Right lobe of liver (tissue), 6 donors: ENCODE results near the gene MYO16. TPM values are rescaled to one million over a fixed set of nuclear protein-coding genes. Genes with fewer than 3 reads are reported as not detected.

Experiments used
- ATAC-seq, 4 donors: fragments of 200-7000 bp; cut with Tn5 transposase; one replicate each; pipeline ENCODE4 v1.9.1; 2020; ENCODE audit warnings: mild to moderate bottlenecking in 4 of 4, moderate library complexity in 4 of 4
- DNase-seq, 3 donors: peaks; one replicate each; pipeline ENCODE4 v3.0.0-alpha.2; 2020
- H3K27ac ChIP-seq, 3 donors: fragments of 200-600 bp; one replicate each; pipeline ENCODE4 v1.8.0; 2022
- H3K27me3 ChIP-seq, 2 donors: fragments of 200-600 bp; one replicate each; pipeline ENCODE4 v1.8.0; 2022
- H3K36me3 ChIP-seq, 4 donors: fragments of 200-600 bp; sonication (generic) in 1 of 4; one replicate each; pipeline versions ENCODE4 v1.5.1 to v1.8.0; 2017 to 2022; ENCODE audit warnings: control low read depth in 1 of 4
- H3K4me1 ChIP-seq, 4 donors: fragments of 200-600 bp; sonication (generic) in 1 of 4; one replicate each; pipeline versions ENCODE4 v1.5.1 to v1.8.0; 2017 to 2022; ENCODE audit warnings: control low read depth in 1 of 4
- H3K4me3 ChIP-seq, 3 donors: fragments of 200-600 bp; one replicate each; pipeline ENCODE4 v1.8.0; 2022
- H3K9me3 ChIP-seq, 4 donors: fragments of 200-600 bp; sonication (generic) in 1 of 4; one replicate each; pipeline versions ENCODE4 v1.5.1 to v1.8.0; 2017 to 2022; ENCODE audit warnings: control low read depth in 1 of 4
- CTCF ChIP-seq, 4 donors: fragments of 200-600 bp in 3 of 4; fragments of 450-650 bp in 1 of 4; IDR thresholded peaks; one replicate each; pipeline versions ENCODE4 v1.5.1 to v1.8.0; 2016 to 2022; ENCODE audit warnings: antibody characterized with exemption in 4 of 4, mild to moderate bottlenecking in 2 of 4
- POLR2A ChIP-seq: fragments of 450-650 bp; IDR thresholded peaks from one replicate; pipeline ENCODE4 v1.6.1; 2017; ENCODE audit warnings: antibody characterized with exemption, mild to moderate bottlenecking
- WGBS: methylation state at CpG from one replicate; pipeline ENCODE4 v1.1.6; 2018; ENCODE audit warnings: low coverage, low lambda C conversion rate; ENCODE audit not compliant: insufficient coverage; ENCODE audit errors: missing lambda C conversion rate; 5-methylcytosine and 5-hydroxymethylcytosine counted together
- intact Hi-C, 2 donors: fragments of 100-400 bp; cut with DNase I; formaldehyde crosslinking; loops; one replicate each; pipeline versions ENCODE4 v1.11.2 to v1.14.1; 2022
- total RNA-seq, 6 experiments: library from RNA; depleted of rRNA in 2 of 6; stranded (reverse); fragments of >200 nt in 2 of 6; fragmentation: NEBNext Ultra II Directional in 3 of 6; extraction: Animal tissue kit (Norgen Biotek cat#: 25700) in 3 of 6; gene quantifications; one replicate each; pipeline versions ENCODE4 v1.1.0 to v1.2.4, GENCODE V29; 2016 to 2023
- donor health status: DM: no; HTN: yes; CAD: no.
- donor health status: DM: no; HTN: no; CAD: no.
- donor health status: DM: no; HTN: no; CAD: no.
- donor health status: DM: no; HTN: yes; CAD: no.
- donor health status: DM: no; HTN: yes; CAD: no.

The MYO16 gene
- total RNA-seq, 6 experiments from 2014 or later: 0.43 to 2.7 (median 0.93) TPM

- H3K4me3 ChIP-seq: no peak overlapping the region
- no peaks in the 10 kb centered on the region for H3K27me3 ChIP-seq
- H3K4me1 ChIP-seq: no peaks in the 10 kb centered on the region
- intact Hi-C loops: no loop called here
- DNase-seq: no peak
- ATAC-seq: no peak
- WGBS: 42% methylated on average over 4 of the region's 8 CpGs
- H3K9me3 ChIP-seq: no peaks in the 10 kb centered on the region
- H3K27ac ChIP-seq: no peak overlapping the region
- TF ChIP-seq CTCF (IDR thresholded peaks at IDR 0.05): no peak
- no peaks in the 10 kb centered on the region for H3K36me3 ChIP-seq
Observed at GRCh38 chr13:108775597-108775996, 146.2 kb downstream of the MYO16 start.

GRCh38 chr13:108776650-108777049 lies 147.2 kb downstream of the MYO16 start:
- DNase-seq: no peak
- Histone ChIP-seq H3K4me3 (no peak overlapping the region), H3K36me3 (no peaks in the 10 kb centered on the region), H3K9me3 (no peaks in the 10 kb centered on the region), H3K27me3 (no peaks in the 10 kb centered on the region), H3K27ac (no peak overlapping the region), H3K4me1 (no peaks in the 10 kb centered on the region)
- ATAC-seq: no peak
- intact Hi-C loops: no loop called here
- WGBS: 21% methylated on average over 3 of the region's 3 CpGs
- TF ChIP-seq POLR2A (no peak), CTCF (IDR thresholded peaks at IDR 0.05) (no peak)

GRCh38 chr13:108777421-108778420 lies 148.3 kb downstream of the MYO16 start:
- intact Hi-C loops: no loop called here
- TF ChIP-seq CTCF (IDR thresholded peaks at IDR 0.05) (no peak), POLR2A (no peak)
- no peak overlapping the region for H3K27ac ChIP-seq
- DNase-seq: no peak
- H3K4me1 ChIP-seq: no peaks in the 10 kb centered on the region
- no peaks in the 10 kb centered on the region for H3K9me3 ChIP-seq
- no peak overlapping the region for H3K4me3 ChIP-seq
- no peaks in the 10 kb centered on the region for H3K27me3 ChIP-seq
- WGBS: 22% methylated on average over 8 of the region's 9 CpGs
- ATAC-seq: no peak
- no peaks in the 10 kb centered on the region for H3K36me3 ChIP-seq

GRCh38 chr13:108779308-108779707 lies 149.9 kb downstream of the MYO16 start:
- H3K4me3 ChIP-seq: no peak overlapping the region
- no peak overlapping the region for H3K27ac ChIP-seq
- no peak for TF ChIP-seq CTCF (IDR thresholded peaks at IDR 0.05)
- no peak for TF ChIP-seq POLR2A
- no CpG with 5 or more reads among the region's 2 CpGs for WGBS
- no peaks in the 10 kb centered on the region for H3K9me3 ChIP-seq
- no peaks in the 10 kb centered on the region for H3K27me3 ChIP-seq
- ATAC-seq (no peak), DNase-seq (no peak)
- H3K36me3 ChIP-seq: no peaks in the 10 kb centered on the region
- intact Hi-C loops: no loop called here
- H3K4me1 ChIP-seq: no peaks in the 10 kb centered on the region
